HepG2 (cell line): Measurements from ENCODE around the gene BTAF1. TPM values are rescaled to one million over a fixed set of nuclear protein-coding genes. Genes with fewer than 3 reads are reported as not detected.

Experiments used
- ATAC-seq: fragments of 200-7000 bp; cut with Tn5 transposase; 3 replicates; pipeline ENCODE4 v1.9.1; 2020; ENCODE audit warnings: mild to moderate bottlenecking, moderate library complexity
- BruUV-seq: library from RNA; stranded (reverse); fragments of 400-500 nt; replicated peaks from 2 replicates; lab custom pipeline; 2021; lab: Mats Ljungman, UMichigan
- CTCF ChIA-PET: fragments of 300-600 bp; formaldehyde crosslinking; extraction: SDS; loops from one replicate; lab custom pipeline; 2021; ENCODE audit warnings: low total read pairs, inconsistent platforms, low intra/inter-chr PET ratio; lab: Yijun Ruan, JAX
- POLR2A ChIA-PET: fragments of 350-600 bp; sonication (Branson Sonifier 250); formaldehyde crosslinking; loops from one replicate; lab custom pipeline; 2020; ENCODE audit warnings: antibody characterized with exemption, inconsistent platforms; lab: Yijun Ruan, JAX
- DNase-seq: peaks from one replicate; pipeline ENCODE4 v3.0.0-alpha.2; 2015; ENCODE audit warnings: low spot score
- FAIRE-seq: peaks from 3 replicates; lab custom pipeline; 2011; peaks lifted over from hg19 to GRCh38; lab: Jason Lieb, UNC
- H2AFZ ChIP-seq: one replicate; pipeline ENCODE4 v1.6.1; 2011; ENCODE audit warnings: low read length, inconsistent platforms
- H3K27ac ChIP-seq: fragments of 300-600 bp; 3 replicates; pipeline ENCODE4 v1.8.0; 2011; ENCODE audit warnings: mixed run types, mild to moderate bottlenecking, mixed read lengths, low read length, inconsistent platforms; ENCODE audit not compliant: insufficient read depth; ENCODE audit errors: extremely low read length
- H3K27me3 ChIP-seq, 2 experiments: fragments of 200-600 bp in 1 of 2; 2 replicates in 1 of 2; 3 replicates in 1 of 2; pipeline versions ENCODE4 v1.6.0 to v1.8.0; 2011; ENCODE audit warnings: low read length in 2 of 2, mild to moderate bottlenecking in 2 of 2, moderate library complexity in 2 of 2, inconsistent platforms in 1 of 2; ENCODE audit not compliant: insufficient read depth in 2 of 2, control insufficient read depth in 1 of 2
- H3K36me3 ChIP-seq, 2 experiments: fragments of 200-600 bp in 1 of 2; replicated peaks in 1 of 2; 2 replicates in 1 of 2; 3 replicates in 1 of 2; pipeline versions ENCODE4 v1.5.1 to v1.8.0; 2011; ENCODE audit warnings: low read length in 2 of 2, inconsistent platforms in 1 of 2; ENCODE audit not compliant: insufficient read depth in 2 of 2, control insufficient read depth in 1 of 2
- H3K4me1 ChIP-seq: 2 replicates; pipeline ENCODE4 v1.5.1; 2012; ENCODE audit warnings: low read length, inconsistent platforms; ENCODE audit not compliant: insufficient read depth
- H3K4me2 ChIP-seq: 2 replicates; pipeline ENCODE4 v1.6.0; 2011; ENCODE audit warnings: low read depth, low read length, inconsistent platforms
- H3K4me3 ChIP-seq, 3 experiments: fragments of 200-600 bp in 1 of 3; sonication (generic), shearing (Covaris generic) in 1 of 3; replicated peaks in 1 of 3; 2 replicates each; pipeline ENCODE4 v1.5.1; 2011 to 2016; ENCODE audit warnings: low read length in 3 of 3, inconsistent platforms in 2 of 3, low read depth in 2 of 3, mild to moderate bottlenecking in 2 of 3, control low read depth in 1 of 3, mixed read lengths in 1 of 3; ENCODE audit not compliant: insufficient read depth in 1 of 3
- H3K79me2 ChIP-seq: one replicate; pipeline ENCODE4 v1.6.1; 2011; ENCODE audit warnings: low read length, inconsistent platforms; ENCODE audit not compliant: insufficient read depth
- H3K9ac ChIP-seq: 2 replicates; pipeline ENCODE4 v1.6.0; 2011; ENCODE audit warnings: mild to moderate bottlenecking, low read depth, low read length, inconsistent platforms; ENCODE audit not compliant: insufficient read depth
- H3K9me3 ChIP-seq: 2 replicates; pipeline ENCODE4 v1.5.1; 2012; ENCODE audit warnings: mild to moderate bottlenecking, low read length
- H4K20me1 ChIP-seq: 2 replicates; pipeline ENCODE4 v1.6.0; 2011; ENCODE audit warnings: inconsistent platforms, mild to moderate bottlenecking, low read length, moderate library complexity; ENCODE audit not compliant: insufficient read depth
- ATF1 ChIP-seq: IDR thresholded peaks from 2 replicates; pipeline ENCODE4 v1.6.1; 2016; ENCODE audit warnings: mild to moderate bottlenecking, control low read depth
- CEBPZ ChIP-seq: IDR thresholded peaks from 2 replicates; pipeline ENCODE4 v1.6.1; 2012; ENCODE audit warnings: low read length, improper control_type of control experiment
- EEA1 ChIP-seq: sonication (generic); formaldehyde crosslinking; IDR thresholded peaks from 2 replicates; pipeline ENCODE4 v1.5.1; 2020; ENCODE audit warnings: mild to moderate bottlenecking, missing genetic modification reagents, borderline replicate concordance
- MZF1 ChIP-seq: sonication (generic); formaldehyde crosslinking; IDR thresholded peaks from 2 replicates; pipeline ENCODE4 v1.8.1; 2023; ENCODE audit warnings: mild to moderate bottlenecking, missing genetic modification reagents, borderline replicate concordance
- NBN ChIP-seq: fragments of 450-650 bp; conservative IDR thresholded peaks from 2 replicates; pipeline ENCODE4 v1.6.1; 2017
- NR2C2 ChIP-seq: sonication (generic); formaldehyde crosslinking; IDR thresholded peaks from 2 replicates; pipeline ENCODE4 v1.4.0; 2020; ENCODE audit warnings: missing genetic modification reagents, mild to moderate bottlenecking, moderate library complexity, borderline replicate concordance
- PHF21A ChIP-seq: sonication (generic); formaldehyde crosslinking; IDR thresholded peaks from 2 replicates; pipeline ENCODE4 v1.5.0; 2020; ENCODE audit warnings: mild to moderate bottlenecking, missing genetic modification reagents
- POLR2A ChIP-seq, 2 experiments: IDR thresholded peaks; 2 replicates each; pipeline ENCODE4 v1.6.1; 2011; ENCODE audit warnings: low read depth in 2 of 2, low read length in 2 of 2, mild to moderate bottlenecking in 1 of 2, moderate library complexity in 1 of 2; ENCODE audit not compliant: insufficient read depth in 1 of 2
- TBX2 ChIP-seq: sonication (generic); formaldehyde crosslinking; IDR thresholded peaks from 2 replicates; pipeline ENCODE4 v1.5.0; 2020; ENCODE audit warnings: missing genetic modification reagents, mild to moderate bottlenecking, borderline replicate concordance
- TCF12 ChIP-seq, 2 experiments: fragments of 450-650 bp in 1 of 2; sonication (generic) in 1 of 2; formaldehyde crosslinking in 1 of 2; IDR thresholded peaks; 2 replicates each; pipeline versions ENCODE4 v1.6.1 to v1.8.0; 2017 to 2022; ENCODE audit warnings: antibody characterized with exemption in 1 of 2, mild to moderate bottlenecking in 1 of 2, missing genetic modification reagents in 1 of 2, moderate library complexity in 1 of 2
- ZBTB7A ChIP-seq: sonication (generic); formaldehyde crosslinking; IDR thresholded peaks from 2 replicates; pipeline ENCODE4 v1.8.0; 2022; ENCODE audit warnings: mild to moderate bottlenecking, missing genetic modification reagents
- ZC3H4 ChIP-seq: sonication (generic); formaldehyde crosslinking; IDR thresholded peaks from 2 replicates; pipeline ENCODE4 v1.4.0; 2020; ENCODE audit warnings: missing genetic modification reagents, borderline replicate concordance
- ZFY ChIP-seq: sonication (generic); formaldehyde crosslinking; IDR thresholded peaks from 2 replicates; pipeline ENCODE4 v1.4.0; 2020; ENCODE audit warnings: missing genetic modification reagents
- ZNF496 ChIP-seq: sonication (generic); formaldehyde crosslinking; IDR thresholded peaks from 2 replicates; pipeline ENCODE4 v1.8.1; 2023; ENCODE audit warnings: mild to moderate bottlenecking, moderate library complexity, missing genetic modification reagents; ENCODE audit not compliant: insufficient replicate concordance
- ZNF563 ChIP-seq: sonication (generic); formaldehyde crosslinking; IDR thresholded peaks from 2 replicates; pipeline ENCODE4 v1.8.0; 2022; ENCODE audit warnings: mild to moderate bottlenecking, moderate library complexity, missing genetic modification reagents
- ZSCAN25 ChIP-seq: sonication (generic); formaldehyde crosslinking; IDR thresholded peaks from 2 replicates; pipeline ENCODE4 v1.8.0; 2022; ENCODE audit warnings: mild to moderate bottlenecking, missing genetic modification reagents
- ZSCAN9 ChIP-seq: IDR thresholded peaks from 2 replicates; pipeline ENCODE4 v1.6.1; 2016; ENCODE audit warnings: borderline replicate concordance
- ZUFSP ChIP-seq: sonication (generic); formaldehyde crosslinking; IDR thresholded peaks from 2 replicates; pipeline ENCODE4 v1.9.0; 2021; ENCODE audit warnings: missing genetic modification reagents, mild to moderate bottlenecking, borderline replicate concordance
- WGBS: methylation state at CpG from one replicate; pipeline ENCODE4 v1.1.6; 2017; ENCODE audit warnings: low lambda C conversion rate; 5-methylcytosine and 5-hydroxymethylcytosine counted together
- in situ Hi-C: cut with HindIII; loops from 2 replicates; pipeline ENCODE4 v1.10.0; 2017; ENCODE audit warnings: low pct_unique_long_range_greater_than_20kb; ENCODE audit not compliant: extremely low pct_ligation_motif_present
- intact Hi-C: fragments of 100-400 bp; cut with micrococcal nuclease; formaldehyde crosslinking; loops from one replicate; pipeline ENCODE4 v1.10.0; 2022; ENCODE audit not compliant: unreplicated experiment
- polyA plus RNA-seq, 8 experiments: library from polyadenylated mRNA; depleted of rRNA in 3 of 8; stranded (reverse) in 7 of 8; unstranded in 1 of 8; fragments of >200 nt; fragmentation: Illumina TruSeq in 4 of 8; extraction: Trizol in 4 of 8; gene quantifications; 2 replicates each; pipeline versions ENCODE4 v1.2.1 to v1.2.3, GENCODE V29; 2011 to 2016; ENCODE audit warnings: low read depth in 4 of 8, missing spikeins in 1 of 8, mixed read lengths in 1 of 8; ENCODE audit not compliant: insufficient read depth in 1 of 8
- total RNA-seq, 5 experiments: library from RNA; depleted of rRNA; stranded (reverse); fragments of >200 nt; fragmentation: Illumina TruSeq; extraction: Trizol; gene quantifications; 2 replicates each; pipeline ENCODE4 v1.2.3, GENCODE V29; 2016; ENCODE audit warnings: low read depth in 1 of 5
- TF ChIP-seq, protein P1 (sequence below), 2 experiments: sonication (generic) in 1 of 2; formaldehyde crosslinking in 1 of 2; IDR thresholded peaks; 2 replicates each; pipeline versions ENCODE4 v1.5.1 to v1.6.1; 2011 to 2020; ENCODE audit warnings: borderline replicate concordance in 1 of 2, low read depth in 1 of 2, low read length in 1 of 2, mild to moderate bottlenecking in 1 of 2, missing genetic modification reagents in 1 of 2, moderate library complexity in 1 of 2

The BTAF1 gene
- total and polyA plus RNA-seq, 2 of the 13 experiments (the other 11 are each of a cell fraction or from before 2014, with no cell fraction given) = 38.6 to 54.1 TPM

DNA sequence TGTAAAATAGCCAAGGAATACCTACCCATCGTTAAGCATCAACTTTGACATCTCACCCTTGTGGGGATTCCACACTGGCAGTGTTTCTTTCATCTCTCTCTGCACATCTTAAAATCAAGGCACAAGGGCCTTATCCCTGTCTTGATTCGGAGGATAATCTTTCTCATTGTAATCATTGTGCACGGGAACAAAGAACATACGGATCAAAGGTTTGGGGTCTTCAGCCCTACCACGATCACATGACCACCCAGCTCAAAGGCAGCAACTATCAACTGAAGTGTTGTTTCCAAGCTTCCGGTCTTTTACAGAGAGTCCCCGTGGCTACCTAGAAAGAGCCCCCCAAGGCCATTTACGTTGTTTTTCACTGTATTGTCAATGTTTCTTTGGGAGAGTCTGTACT lies 26.1 kb upstream of the BTAF1 start:
- no peak overlapping the region for H3K27ac ChIP-seq
- no peak for TF ChIP-seq NBN
- no peak for TF ChIP-seq MZF1 (CRISPR knock-in tag)
- TF ChIP-seq PHF21A (CRISPR knock-in tag) = no peak
- no peak for TF ChIP-seq POLR2A (IDR thresholded peaks at IDR 0.05; ENCODE audit: insufficient read depth in 1 of 2, low read depth in 2 of 2, low read length in 2 of 2)
- TF ChIP-seq TBX2 (CRISPR knock-in tag) = no peak
- TF ChIP-seq TCF12 (IDR thresholded peaks at IDR 0.05) = no peak
- TF ChIP-seq TCF12 (CRISPR knock-in tag; IDR thresholded peaks at IDR 0.05) = no peak
- no peak for TF ChIP-seq EEA1 (CRISPR knock-in tag)
- no peak for TF ChIP-seq ZUFSP (CRISPR knock-in tag)
- TF ChIP-seq ZBTB7A = no peak
- TF ChIP-seq, protein P1, sequence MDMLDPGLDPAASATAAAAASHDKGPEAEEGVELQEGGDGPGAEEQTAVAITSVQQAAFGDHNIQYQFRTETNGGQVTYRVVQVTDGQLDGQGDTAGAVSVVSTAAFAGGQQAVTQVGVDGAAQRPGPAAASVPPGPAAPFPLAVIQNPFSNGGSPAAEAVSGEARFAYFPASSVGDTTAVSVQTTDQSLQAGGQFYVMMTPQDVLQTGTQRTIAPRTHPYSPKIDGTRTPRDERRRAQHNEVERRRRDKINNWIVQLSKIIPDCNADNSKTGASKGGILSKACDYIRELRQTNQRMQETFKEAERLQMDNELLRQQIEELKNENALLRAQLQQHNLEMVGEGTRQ (IDR thresholded peaks at IDR 0.05; ENCODE audit: low read depth, low read length) = no peak
- TF ChIP-seq, protein P1 (CRISPR knock-in tag; IDR thresholded peaks at IDR 0.05; ENCODE audit: borderline replicate concordance) = no peak
- no peak for TF ChIP-seq ATF1
- no peak for TF ChIP-seq ZNF496
- no peak for TF ChIP-seq NR2C2
- no peak for TF ChIP-seq ZFY
- no peak for TF ChIP-seq ZSCAN25 (CRISPR knock-in tag)
- no peak for TF ChIP-seq ZC3H4 (CRISPR knock-in tag)
- TF ChIP-seq ZSCAN9 (CRISPR knock-in tag) = no peak
- no peak for TF ChIP-seq ZNF563 (CRISPR knock-in tag)
- TF ChIP-seq CEBPZ = no peak

More for the DNA sequence above, 26.1 kb upstream of the BTAF1 start:
- no peaks in the 10 kb centered on the region; a peak in 1 of 5 replicates for H3K27me3 ChIP-seq
- no peaks in the 10 kb centered on the region for H4K20me1 ChIP-seq
- peaks cover 17% of the 10 kb centered on the region for H3K4me1 ChIP-seq
- in situ Hi-C loops (no loop called here), intact Hi-C loops (no loop called here)
- no peaks in the 10 kb centered on the region for H3K9me3 ChIP-seq
- FAIRE-seq (no peak), ATAC-seq (no peak), DNase-seq (no peak)
- no peak overlapping the region for H3K9ac ChIP-seq
- no TSS peak for BruUV-seq
- ChIA-PET CTCF (no interaction called here), POLR2A (no interaction called here)
- no peak overlapping the region for H3K4me3 ChIP-seq
- H3K4me2 ChIP-seq = no peak overlapping the region
- no peaks in the 10 kb centered on the region for H3K36me3 ChIP-seq
- no peak overlapping the region for H2AFZ ChIP-seq
- no peaks in the 10 kb centered on the region for H3K79me2 ChIP-seq
- WGBS = 40% methylated on average over 8 of the region's 8 CpGs
